A549 (cell line): Measurements from ENCODE around the gene XYLT1. TPM values are rescaled to one million over a fixed set of nuclear protein-coding genes. Genes with fewer than 3 reads are reported as not detected.

ENCODE experiments used
- ATAC-seq, 2 experiments: fragments of 200-7000 bp in 1 of 2; fragments of >200 bp in 1 of 2; cut with Nextera tagmentation in 1 of 2; cut with Tn5 transposase in 1 of 2; 3 replicates each; pipeline versions ENCODE4 v1.8.0 to v1.9.1; 2018 to 2020; ENCODE audit warnings: mild to moderate bottlenecking in 1 of 2, moderate library complexity in 1 of 2
- CTCF ChIA-PET: fragments of 300-600 bp; sonication (Branson Sonifier 250); formaldehyde crosslinking; extraction: SDS; loops from one replicate; lab custom pipeline; 2021; ENCODE audit warnings: antibody characterized with exemption, inconsistent platforms; lab: Yijun Ruan, JAX
- POLR2A ChIA-PET: fragments of 350-600 bp; formaldehyde crosslinking; extraction: SDS; loops from one replicate; lab custom pipeline; 2021; ENCODE audit warnings: antibody characterized with exemption, inconsistent platforms; lab: Yijun Ruan, JAX
- DNase-seq, 2 experiments: peaks; one replicate each; pipeline versions ENCODE4 v3.0.0 to v3.0.0-alpha.2; 2011 to 2016; ENCODE audit warnings: low read depth in 1 of 2, low spot score in 1 of 2
- FAIRE-seq: peaks from 2 replicates; lab custom pipeline; 2011; peaks lifted over from hg19 to GRCh38; lab: Jason Lieb, UNC
- H3K27ac ChIP-seq, 2 experiments: fragments of >200 bp; sonication (Bioruptor Twin); formaldehyde crosslinking; 3 replicates each; pipeline ENCODE4 v1.5.1; 2016 to 2017
- H3K4me1 ChIP-seq: fragments of >200 bp; sonication (Bioruptor Twin); formaldehyde crosslinking; 3 replicates; pipeline ENCODE4 v1.6.1; 2016
- H3K4me2 ChIP-seq: fragments of >200 bp; sonication (Bioruptor Twin); formaldehyde crosslinking; 3 replicates; pipeline ENCODE4 v1.6.1; 2016
- H3K4me3 ChIP-seq: fragments of >200 bp; sonication (Bioruptor Twin); formaldehyde crosslinking; 3 replicates; pipeline ENCODE4 v1.5.1; 2016
- H3K9me3 ChIP-seq: fragments of >200 bp; sonication (Bioruptor Twin); formaldehyde crosslinking; 3 replicates; pipeline ENCODE4 v1.6.1; 2016
- CBX2 ChIP-seq: fragments of 200-600 bp; sonication (generic); IDR thresholded peaks from 2 replicates; pipeline ENCODE4 v1.6.1; 2016; ENCODE audit warnings: low read depth, mild to moderate bottlenecking, borderline replicate concordance
- CBX8 ChIP-seq: fragments of 200-600 bp; sonication (generic); IDR thresholded peaks from 2 replicates; pipeline ENCODE4 v1.6.1; 2016
- CEBPB ChIP-seq, 2 experiments: fragments of >200 bp in 1 of 2; sonication (Bioruptor Twin) in 1 of 2; formaldehyde crosslinking in 1 of 2; IDR thresholded peaks; 2 replicates each; pipeline ENCODE4 v1.6.1; 2012 to 2016
- CHD2 ChIP-seq: fragments of 150-350 bp; IDR thresholded peaks from 2 replicates; pipeline ENCODE4 v1.6.1; 2014; ENCODE audit warnings: low read length; ENCODE audit not compliant: partially characterized antibody
- CHD4 ChIP-seq: fragments of 200-600 bp; sonication (generic); IDR thresholded peaks from 2 replicates; pipeline ENCODE4 v1.6.1; 2016; ENCODE audit warnings: antibody characterized with exemption, mild to moderate bottlenecking, borderline replicate concordance
- EHMT2 ChIP-seq: fragments of 200-600 bp; sonication (generic); IDR thresholded peaks from 2 replicates; pipeline ENCODE4 v1.6.1; 2016; ENCODE audit warnings: antibody characterized with exemption, low read depth, mild to moderate bottlenecking, moderate library complexity
- ESRRA ChIP-seq: fragments of 150-350 bp; IDR thresholded peaks from 2 replicates; pipeline ENCODE4 v1.6.1; 2014; ENCODE audit warnings: mild to moderate bottlenecking, low read length, borderline replicate concordance
- FOSL2 ChIP-seq, 2 experiments: fragments of 450-650 bp in 1 of 2; fragments of >200 bp in 1 of 2; sonication (Bioruptor Twin) in 1 of 2; formaldehyde crosslinking; IDR thresholded peaks; 2 replicates each; pipeline versions ENCODE4 v1.5.0 to v1.6.1; 2016 to 2020; ENCODE audit warnings: mild to moderate bottlenecking in 1 of 2, moderate library complexity in 1 of 2
- GATA3 ChIP-seq: IDR thresholded peaks from 2 replicates; pipeline ENCODE4 v1.6.1; 2012; ENCODE audit warnings: borderline replicate concordance
- HEYL ChIP-seq: fragments of 250-450 bp; sonication (Bioruptor Pico); IDR thresholded peaks from 2 replicates; pipeline ENCODE4 v1.8.0; 2021; ENCODE audit warnings: mild to moderate bottlenecking, moderate library complexity
- HOXA7 ChIP-seq: fragments of 250-450 bp; sonication (Bioruptor Pico); IDR thresholded peaks from 2 replicates; pipeline ENCODE4 v1.5.0; 2020; ENCODE audit warnings: mild to moderate bottlenecking, moderate library complexity
- MAFK ChIP-seq: fragments of 450-650 bp; IDR thresholded peaks from 2 replicates; pipeline ENCODE4 v1.6.1; 2014; ENCODE audit not compliant: partially characterized antibody
- MYC ChIP-seq: IDR thresholded peaks from 2 replicates; pipeline ENCODE4 v1.6.1; 2012; ENCODE audit warnings: mild to moderate bottlenecking, inconsistent platforms, low read length, improper control_type of control experiment, borderline replicate concordance
- NPAS2 ChIP-seq: fragments of 250-450 bp; sonication (Bioruptor Pico); IDR thresholded peaks from 2 replicates; pipeline ENCODE4 v1.8.0; 2022; ENCODE audit warnings: mild to moderate bottlenecking, moderate library complexity, borderline replicate concordance
- NR3C1 ChIP-seq: fragments of >200 bp; sonication (Bioruptor Twin); formaldehyde crosslinking; IDR thresholded peaks from 3 replicates; pipeline ENCODE4 v1.6.1; 2017
- RAD21 ChIP-seq, 2 experiments: fragments of >200 bp in 1 of 2; sonication (Bioruptor Twin) in 1 of 2; formaldehyde crosslinking in 1 of 2; IDR thresholded peaks in 1 of 2; conservative IDR thresholded peaks in 1 of 2; 2 replicates in 1 of 2; 3 replicates in 1 of 2; pipeline ENCODE4 v1.6.1; 2012 to 2018; ENCODE audit warnings: inconsistent platforms in 1 of 2
- RARB ChIP-seq: fragments of 250-450 bp; sonication (Bioruptor Pico); IDR thresholded peaks from 2 replicates; pipeline ENCODE4 v1.8.0; 2021; ENCODE audit warnings: mild to moderate bottlenecking, moderate library complexity
- RCOR1 ChIP-seq: fragments of 150-350 bp; IDR thresholded peaks from 2 replicates; pipeline ENCODE4 v1.6.1; 2014; ENCODE audit warnings: antibody characterized with exemption, low read length, low read depth
- RFX5 ChIP-seq: fragments of 450-650 bp; IDR thresholded peaks from 2 replicates; pipeline ENCODE4 v1.7.1; 2014; ENCODE audit warnings: antibody characterized with exemption, mild to moderate bottlenecking, moderate library complexity
- SMC3 ChIP-seq: fragments of >200 bp; sonication (Bioruptor Twin); formaldehyde crosslinking; IDR thresholded peaks from 3 replicates; pipeline ENCODE4 v1.6.1; 2018; ENCODE audit warnings: inconsistent platforms
- TP53 ChIP-seq: fragments of 250-450 bp; sonication (Bioruptor Pico); IDR thresholded peaks from 2 replicates; pipeline ENCODE4 v1.5.0; 2021; ENCODE audit warnings: mild to moderate bottlenecking, moderate library complexity
- ZC3H11A ChIP-seq: fragments of 450-650 bp; IDR thresholded peaks from 2 replicates; pipeline ENCODE4 v1.6.1; 2014; ENCODE audit warnings: antibody characterized with exemption, mild to moderate bottlenecking
- ZFP36 ChIP-seq: fragments of 450-650 bp; IDR thresholded peaks from 2 replicates; pipeline ENCODE4 v1.6.1; 2014; ENCODE audit warnings: borderline replicate concordance; ENCODE audit not compliant: partially characterized antibody
- ZSCAN20 ChIP-seq: fragments of 250-450 bp; sonication (Bioruptor Pico); IDR thresholded peaks from 2 replicates; pipeline ENCODE4 v1.8.0; 2022; ENCODE audit warnings: mild to moderate bottlenecking, moderate library complexity
- WGBS: methylation state at CpG from one replicate; pipeline ENCODE4 v1.1.6; 2017; ENCODE audit errors: missing lambda C conversion rate; 5-methylcytosine and 5-hydroxymethylcytosine counted together
- polyA plus RNA-seq, 4 experiments: library from polyadenylated mRNA; depleted of rRNA in 3 of 4; stranded (reverse); fragments of >200 nt; fragmentation: RNase III in 1 of 4; extraction: RNeasy Plus Mini Kit Qiagen cat#74134 plus additional on column Dnase treatment in 1 of 4; gene quantifications; 2 replicates in 3 of 4; 3 replicates in 1 of 4; pipeline ENCODE4 v1.2.3, GENCODE V29; 2011 to 2017
- TF ChIP-seq, protein P1 (sequence below): fragments of >200 bp; sonication (Bioruptor Twin); formaldehyde crosslinking; IDR thresholded peaks from 2 replicates; pipeline ENCODE4 v1.6.1; 2016
- TF ChIP-seq, protein P2 (sequence below): fragments of 450-650 bp; IDR thresholded peaks from 2 replicates; pipeline ENCODE4 v1.6.1; 2014; ENCODE audit warnings: antibody characterized with exemption
- TF ChIP-seq, protein P3 (sequence below): fragments of 250-450 bp; sonication (Bioruptor Pico); IDR thresholded peaks from 2 replicates; pipeline ENCODE4 v1.5.0; 2020; ENCODE audit warnings: low read depth, mild to moderate bottlenecking, moderate library complexity

The XYLT1 gene
- polyA plus RNA-seq, 2 of the 4 experiments (the other 2 are of a cell fraction), result 0.78 to 0.88 TPM

DNA sequence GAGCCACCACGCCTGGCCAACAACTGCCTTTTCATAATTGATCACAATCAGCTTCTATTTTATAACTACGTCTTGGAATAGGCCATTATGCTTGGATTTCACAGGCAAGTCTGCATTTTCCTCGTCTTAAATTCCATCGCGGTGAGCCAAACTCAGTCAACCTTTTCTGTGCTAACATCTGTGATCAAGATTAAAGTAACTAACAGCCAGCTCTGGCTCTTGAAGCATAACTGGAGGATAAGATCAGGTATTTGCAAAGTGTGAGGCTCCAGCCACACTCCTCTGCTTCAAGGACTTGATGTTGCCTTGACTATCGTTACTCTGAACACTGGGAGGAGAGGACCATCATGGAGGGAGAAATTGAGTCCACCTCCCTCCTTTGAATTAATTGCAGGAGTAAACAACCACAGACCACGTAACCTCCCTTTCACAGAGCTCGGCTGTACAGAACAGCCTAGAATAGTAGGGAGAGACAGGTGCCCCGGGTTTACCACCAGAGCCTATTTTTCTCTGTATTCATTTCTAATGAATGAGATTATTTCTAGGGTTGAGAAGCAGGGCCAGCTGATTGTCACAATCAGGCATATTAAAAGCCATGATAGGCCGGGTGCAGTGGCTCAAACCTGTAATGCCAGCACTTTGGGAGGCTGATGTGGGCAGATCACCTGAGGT lies 143.0 kb downstream of the XYLT1 start (continued):
- no peak for TF ChIP-seq NR3C1
- TF ChIP-seq, protein P1, sequence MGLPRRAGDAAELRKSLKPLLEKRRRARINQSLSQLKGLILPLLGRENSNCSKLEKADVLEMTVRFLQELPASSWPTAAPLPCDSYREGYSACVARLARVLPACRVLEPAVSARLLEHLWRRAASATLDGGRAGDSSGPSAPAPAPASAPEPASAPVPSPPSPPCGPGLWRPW, result no peak
- no peak for TF ChIP-seq CHD4
- TF ChIP-seq, protein P2, sequence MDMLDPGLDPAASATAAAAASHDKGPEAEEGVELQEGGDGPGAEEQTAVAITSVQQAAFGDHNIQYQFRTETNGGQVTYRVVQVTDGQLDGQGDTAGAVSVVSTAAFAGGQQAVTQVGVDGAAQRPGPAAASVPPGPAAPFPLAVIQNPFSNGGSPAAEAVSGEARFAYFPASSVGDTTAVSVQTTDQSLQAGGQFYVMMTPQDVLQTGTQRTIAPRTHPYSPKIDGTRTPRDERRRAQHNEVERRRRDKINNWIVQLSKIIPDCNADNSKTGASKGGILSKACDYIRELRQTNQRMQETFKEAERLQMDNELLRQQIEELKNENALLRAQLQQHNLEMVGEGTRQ, result no peak
- TF ChIP-seq ZC3H11A, result no peak
- TF ChIP-seq SMC3, result no peak
- no peak for TF ChIP-seq ZSCAN20 (CRISPR knock-in tag)

DNA sequence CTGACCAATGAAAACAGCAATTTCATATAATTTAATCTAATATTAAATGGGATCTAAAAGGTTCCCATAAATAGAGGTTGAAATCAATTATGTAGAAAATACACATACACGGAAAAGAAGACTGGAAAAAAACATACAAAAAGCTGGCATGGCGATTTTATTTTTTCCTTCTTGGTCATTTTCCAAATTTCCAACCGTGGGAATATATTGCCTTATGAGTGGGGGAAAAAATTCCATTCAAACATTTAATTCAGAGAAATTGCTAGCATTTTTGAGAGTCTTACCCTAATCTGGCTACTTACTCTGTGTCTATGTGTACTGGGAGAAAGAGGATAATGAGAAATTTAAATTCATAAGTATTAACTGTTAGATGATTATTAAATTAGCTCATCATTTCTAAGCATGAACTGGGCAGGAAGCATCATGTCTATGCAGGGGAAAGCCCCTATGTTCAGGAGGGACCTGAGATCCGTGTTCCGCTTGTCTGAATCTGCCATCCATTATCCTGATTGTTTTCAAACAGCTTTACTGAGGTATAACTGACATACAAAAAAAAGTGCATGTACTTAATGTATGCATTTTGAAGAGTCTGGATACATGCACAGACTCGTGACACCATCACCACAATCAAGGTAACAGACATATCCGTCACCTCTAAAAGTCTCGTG lies 145.2 kb downstream of the XYLT1 start:
- no peak for ATAC-seq
- no peak overlapping the region for H3K27ac ChIP-seq
- DNase-seq, result no peak
- TF ChIP-seq RCOR1 (no peak), GATA3 (no peak), RFX5 (no peak), ZC3H11A (no peak), CHD2 (no peak), CBX8 (no peak), NPAS2 (CRISPR knock-in tag) (no peak), ESRRA (no peak), ZFP36 (no peak), EHMT2 (no peak), HEYL (CRISPR knock-in tag) (no peak), MYC (no peak), MAFK (no peak), RARB (CRISPR knock-in tag) (no peak), CEBPB (IDR thresholded peaks at IDR 0.05) (no peak), FOSL2 (IDR thresholded peaks at IDR 0.05) (no peak), FOSL2 (CRISPR knock-in tag; IDR thresholded peaks at IDR 0.05) (no peak)
- TF ChIP-seq, protein P1, result no peak
- no peaks in the 10 kb centered on the region for H3K9me3 ChIP-seq
- POLR2A ChIA-PET, result no interaction called here
- CTCF ChIA-PET, result no interaction called here
- no peaks in the 10 kb centered on the region for H3K4me1 ChIP-seq
- no peak overlapping the region for H3K4me2 ChIP-seq
- FAIRE-seq, result no peak
- 24% methylated on average over 8 of the region's 8 CpGs for WGBS
- H3K4me3 ChIP-seq, result no peak overlapping the region

DNA sequence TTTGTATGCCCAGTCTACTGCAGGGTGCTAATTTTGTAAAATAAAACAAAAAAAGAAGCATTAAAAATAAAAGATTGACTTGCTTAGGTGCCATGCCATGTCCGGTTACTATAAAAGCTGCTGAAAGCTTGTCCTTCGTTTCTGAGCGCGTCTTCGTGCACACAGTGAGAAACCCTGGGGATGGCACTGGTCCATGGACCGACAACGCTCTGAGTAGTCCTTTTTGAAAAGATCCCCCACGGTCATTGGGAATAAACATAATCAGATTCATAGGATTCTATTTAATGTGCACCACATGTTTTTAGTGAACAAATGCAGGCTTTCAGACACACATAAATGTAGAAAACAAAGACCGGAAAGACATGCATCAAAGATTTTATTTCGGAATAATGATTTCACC lies 146.3 kb downstream of the XYLT1 start:
- ChIA-PET POLR2A (no interaction called here), CTCF (interaction anchor here (0.6 to 1.0 kb wide), 2 partner anchors 8 to 67 kb away, joined by 3 read pairs; no protein-coding TSS in a partner anchor)
- 57% methylated on average over 10 of the region's 10 CpGs for WGBS
- FAIRE-seq (no peak), ATAC-seq (no peak), DNase-seq (no peak)
- Histone ChIP-seq H3K4me1 (no peaks in the 10 kb centered on the region), H3K4me2 (no peak overlapping the region), H3K27ac (no peak overlapping the region), H3K9me3 (no peaks in the 10 kb centered on the region), H3K4me3 (no peak overlapping the region)
- TF ChIP-seq, protein P3, sequence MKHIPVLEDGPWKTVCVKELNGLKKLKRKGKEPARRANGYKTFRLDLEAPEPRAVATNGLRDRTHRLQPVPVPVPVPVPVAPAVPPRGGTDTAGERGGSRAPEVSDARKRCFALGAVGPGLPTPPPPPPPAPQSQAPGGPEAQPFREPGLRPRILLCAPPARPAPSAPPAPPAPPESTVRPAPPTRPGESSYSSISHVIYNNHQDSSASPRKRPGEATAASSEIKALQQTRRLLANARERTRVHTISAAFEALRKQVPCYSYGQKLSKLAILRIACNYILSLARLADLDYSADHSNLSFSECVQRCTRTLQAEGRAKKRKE (CRISPR knock-in tag), result no peak
- TF ChIP-seq ZSCAN20 (CRISPR knock-in tag) (no peak), TP53 (CRISPR knock-in tag) (no peak), NR3C1 (no peak), ZC3H11A (no peak), FOSL2 (IDR thresholded peaks at IDR 0.05) (no peak), FOSL2 (CRISPR knock-in tag; IDR thresholded peaks at IDR 0.05) (no peak), ZFP36 (no peak), RAD21 (conservative IDR thresholded peaks at IDR 0.05 in 1 of 2, IDR thresholded peaks at IDR 0.05 in 1 of 2) (no peak), CHD2 (no peak), CEBPB (IDR thresholded peaks at IDR 0.05) (no peak), HOXA7 (CRISPR knock-in tag) (no peak), CBX2 (no peak)
